Globus pallidus (tissue), 1 donor: ENCODE results near the gene FSTL5.

Source experiments
- DNase-seq: peaks from one replicate; pipeline ENCODE4 v3.0.0-alpha.2; 2015; ENCODE audit warnings: low spot score

The FSTL5 gene

GRCh38 chr4:161577579-161578301 lies 586.1 kb downstream of the FSTL5 start:
- no peak for DNase-seq

DNA sequence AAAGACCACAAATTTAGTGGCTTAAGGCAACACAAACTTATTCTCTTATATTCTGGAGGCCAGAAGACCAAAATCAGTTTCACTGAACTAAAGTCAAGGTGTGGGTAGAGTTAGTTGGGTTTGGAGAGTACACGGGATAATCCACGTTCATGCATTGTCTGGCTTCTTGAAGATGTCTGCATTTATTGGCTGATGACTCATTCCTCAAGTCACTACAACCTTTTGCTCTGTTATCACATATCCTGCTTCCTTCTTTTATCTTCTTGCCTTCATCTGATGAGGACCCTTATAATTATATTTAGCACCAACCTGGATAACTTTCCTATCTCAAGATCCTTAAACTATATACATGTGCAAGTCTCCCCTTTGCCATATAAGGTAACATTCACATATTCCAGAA lies 590.0 kb downstream of the FSTL5 start:
- DNase-seq, result no peak

DNA sequence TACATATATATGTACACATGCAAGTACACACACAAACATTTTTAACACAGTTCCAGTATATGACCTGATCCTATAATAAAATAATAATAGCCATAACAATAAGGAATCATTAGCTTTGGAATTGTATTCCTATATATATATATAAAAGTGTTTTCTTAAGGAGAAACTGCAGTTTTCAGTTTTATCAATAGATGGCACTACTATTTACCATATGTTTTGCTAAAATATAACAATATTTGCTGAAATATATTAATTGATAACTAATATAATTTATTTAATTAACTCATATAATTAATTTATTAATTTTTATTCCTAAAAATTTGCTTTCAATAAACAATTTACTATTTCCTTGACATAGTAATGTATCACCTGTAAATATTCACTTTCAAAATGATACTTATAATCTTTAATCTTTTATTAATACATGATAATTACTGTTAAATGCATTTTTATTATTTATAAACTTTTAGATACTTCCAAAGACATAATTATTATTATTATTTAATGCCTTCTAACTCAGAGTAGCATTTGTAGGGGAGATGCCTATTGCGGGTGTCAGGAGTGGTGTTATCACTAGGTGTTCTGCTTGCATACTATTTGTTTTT lies 599.5 kb downstream of the FSTL5 start:
- no peak for DNase-seq

- DNase-seq, result no peak
These were observed 607.8 kb downstream of the FSTL5 start for GRCh38 chr4:161555689-161556660.

DNA sequence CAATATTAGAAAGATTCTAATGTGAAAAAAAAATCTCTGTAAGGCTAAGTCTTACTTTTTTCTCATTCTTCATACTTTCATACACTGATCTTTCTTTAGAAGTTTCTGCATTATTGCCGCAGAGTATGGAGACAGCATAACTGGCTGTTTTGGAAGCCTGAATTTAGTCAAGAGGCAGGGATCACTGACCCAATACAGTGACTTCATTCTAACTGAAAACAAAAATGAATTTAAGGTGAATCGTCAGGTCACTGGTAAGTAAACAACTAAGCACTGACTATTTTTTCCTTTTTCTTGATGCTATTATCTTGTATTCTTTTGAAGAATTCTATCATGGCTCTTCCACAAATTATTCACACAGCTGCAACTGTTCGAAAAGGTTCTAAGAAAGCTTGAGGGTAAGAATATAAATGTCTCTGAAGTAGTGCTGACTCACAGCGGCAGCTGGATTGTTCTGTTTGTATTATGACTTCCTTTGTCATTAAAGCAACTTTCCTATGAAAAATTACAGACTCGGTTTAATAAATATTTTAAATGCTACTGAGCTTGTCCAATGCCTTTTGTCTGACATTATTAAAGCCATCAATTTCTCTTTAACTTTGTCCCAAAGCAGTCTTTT lies 609.3 kb downstream of the FSTL5 start:
- DNase-seq, result no peak

DNA sequence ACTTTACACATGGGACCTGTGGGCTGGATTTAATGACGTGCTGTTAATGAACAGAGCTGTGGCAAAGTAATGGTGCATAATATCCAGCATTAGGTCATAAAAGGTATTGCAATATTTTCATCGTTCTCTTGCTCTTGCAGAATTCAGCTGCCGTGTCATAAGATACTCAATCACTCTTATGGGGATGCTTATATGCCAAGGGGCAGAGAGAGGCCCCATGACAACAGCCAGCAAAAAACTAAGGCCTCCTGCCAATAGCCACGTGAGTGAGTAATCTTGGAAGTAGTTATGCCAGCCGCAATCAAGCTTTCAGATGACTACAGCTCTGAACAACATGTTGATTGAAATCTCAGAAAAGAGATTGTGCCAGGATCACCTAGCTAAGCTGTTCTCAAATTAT lies 616.9 kb downstream of the FSTL5 start:
- DNase-seq, result no peak

- no peak for DNase-seq
These were observed 623.5 kb downstream of the FSTL5 start for GRCh38 chr4:161540265-161540664.

DNA sequence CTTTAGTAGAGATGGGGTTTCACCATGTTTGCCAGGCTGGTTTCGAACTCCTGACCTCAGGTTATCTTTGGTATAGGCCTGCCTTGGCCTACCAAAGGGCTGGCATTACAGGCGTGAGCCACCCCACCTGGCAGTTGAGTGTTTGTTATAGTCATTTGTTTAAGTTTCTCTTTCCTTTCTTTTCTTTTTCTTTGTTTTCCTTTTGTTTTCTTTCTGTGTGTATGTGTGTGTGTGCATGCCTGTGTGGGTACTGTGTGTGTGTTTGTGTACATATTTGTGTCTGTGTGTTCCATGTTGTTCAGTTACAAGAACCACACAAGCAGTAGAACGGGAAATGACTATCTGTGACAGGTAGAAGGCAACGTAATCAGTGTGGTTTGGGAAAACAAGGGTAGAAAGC lies 624.9 kb downstream of the FSTL5 start:
- no peak for DNase-seq

- no peak for DNase-seq
These were observed 633.1 kb downstream of the FSTL5 start for GRCh38 chr4:161530710-161531109.

DNA sequence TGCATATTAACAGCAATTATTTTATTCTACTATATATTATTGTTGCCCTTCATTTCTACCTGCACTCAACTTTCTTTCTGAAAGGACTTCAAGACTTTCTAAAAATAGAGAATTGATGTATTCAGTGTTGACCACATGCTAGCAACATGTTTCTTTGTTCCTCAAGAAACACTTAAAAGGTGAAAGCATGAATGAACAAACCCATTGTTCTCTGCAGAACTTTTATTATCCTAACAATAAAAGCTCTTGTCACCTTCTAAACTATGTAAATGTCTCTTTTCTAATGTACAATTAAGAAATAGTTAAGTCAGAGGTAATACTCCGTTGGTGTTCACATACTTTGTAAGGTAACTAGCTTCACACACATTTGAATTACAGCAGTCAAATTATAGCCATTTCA lies 638.7 kb downstream of the FSTL5 start:
- DNase-seq, result no peak

DNA sequence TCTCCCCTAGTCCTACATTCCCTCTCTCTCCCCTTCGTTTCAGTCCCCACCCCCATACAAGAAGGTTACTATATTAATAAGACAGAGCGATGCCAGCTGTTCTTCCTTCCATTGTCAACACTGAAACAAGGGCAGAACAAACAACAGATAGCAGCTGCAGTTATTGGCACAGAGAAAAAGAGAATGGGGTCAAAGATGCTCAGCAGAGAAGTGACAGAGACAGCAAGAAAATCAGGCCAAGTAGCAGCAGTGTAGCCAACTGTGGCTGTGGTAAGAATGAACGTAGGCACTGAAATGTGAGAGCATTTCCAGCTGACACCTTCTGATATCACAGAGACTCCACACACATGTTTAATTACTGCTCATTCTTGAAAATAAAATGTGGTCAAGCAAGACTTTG lies 641.8 kb downstream of the FSTL5 start:
- peak; percentile 20 for DNase-seq

DNA sequence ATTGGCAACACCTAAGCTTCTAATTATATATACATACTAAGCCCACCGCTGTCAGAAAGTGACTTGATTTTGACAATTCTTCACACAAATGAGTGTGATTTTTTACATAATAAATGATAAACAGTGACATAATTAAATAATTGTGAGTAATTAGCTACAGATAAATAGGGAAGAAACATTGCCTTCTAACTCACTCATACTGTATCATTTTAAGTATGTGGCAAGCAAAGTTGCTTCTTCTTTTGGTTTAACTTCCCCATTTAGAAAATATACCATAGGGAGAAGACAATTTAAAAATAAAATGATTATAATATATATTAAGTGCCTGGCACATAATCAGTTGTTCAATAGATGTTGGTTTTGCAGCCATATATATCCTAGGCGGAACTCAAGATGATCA lies 644.2 kb downstream of the FSTL5 start:
- no peak for DNase-seq

DNA sequence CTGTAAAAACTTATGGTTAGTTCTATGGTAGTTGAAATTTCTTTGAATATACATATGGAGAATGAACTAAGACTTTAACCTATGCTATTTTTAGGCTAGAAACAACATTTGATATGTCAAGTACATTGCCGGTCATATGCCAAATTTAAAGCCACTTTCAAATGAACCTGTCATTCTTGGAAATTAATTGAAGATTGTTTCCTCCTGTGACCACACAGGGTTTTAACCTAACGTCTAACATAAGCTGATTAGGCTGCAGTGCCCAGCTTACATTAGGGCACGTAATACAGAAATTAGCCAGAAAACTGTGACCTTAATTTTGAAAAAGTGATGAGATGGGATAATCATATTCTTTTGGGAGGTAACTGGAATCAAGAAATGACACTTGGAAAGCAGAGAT lies 645.9 kb downstream of the FSTL5 start:
- no peak for DNase-seq

DNA sequence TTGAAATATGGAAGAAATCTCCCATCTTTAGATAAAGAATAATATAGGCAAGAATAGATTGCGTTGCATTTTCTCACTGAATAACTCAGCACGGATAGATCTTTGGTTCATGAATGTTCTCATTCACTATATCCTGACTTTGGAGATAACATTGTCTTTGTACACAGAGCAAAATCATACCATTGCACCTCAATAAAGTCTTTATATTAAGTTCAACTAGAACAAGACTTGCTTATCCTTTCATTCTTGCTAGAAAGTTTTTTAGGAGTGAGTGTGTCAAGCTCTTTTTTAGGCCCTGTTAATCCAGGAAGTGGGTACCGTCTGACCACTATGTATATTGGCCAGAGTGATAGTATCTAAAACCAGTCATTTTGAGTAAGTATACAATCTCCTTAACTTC lies 658.7 kb downstream of the FSTL5 start:
- no peak for DNase-seq

- DNase-seq, result no peak
These were observed 665.6 kb downstream of the FSTL5 start for GRCh38 chr4:161498155-161498554.

DNA sequence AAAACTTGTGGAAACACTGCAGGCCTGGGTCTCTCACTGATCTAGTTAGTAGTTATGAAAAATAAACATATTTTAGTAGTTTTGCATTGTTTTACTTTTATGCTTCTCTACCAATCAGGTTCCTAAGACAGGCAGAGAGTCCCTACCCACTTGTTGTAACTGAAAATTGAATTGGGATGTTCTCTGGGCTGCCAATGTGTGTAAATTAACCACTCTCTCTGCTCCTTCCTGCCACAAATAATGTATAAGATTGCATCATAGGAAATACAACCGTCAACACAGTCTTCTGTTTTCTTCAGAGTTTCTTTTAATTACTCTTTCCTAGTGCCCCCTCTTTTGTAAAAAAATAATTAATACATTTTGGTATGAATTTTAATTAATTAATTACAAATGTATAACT lies 677.3 kb downstream of the FSTL5 start:
- DNase-seq, result no peak

DNA sequence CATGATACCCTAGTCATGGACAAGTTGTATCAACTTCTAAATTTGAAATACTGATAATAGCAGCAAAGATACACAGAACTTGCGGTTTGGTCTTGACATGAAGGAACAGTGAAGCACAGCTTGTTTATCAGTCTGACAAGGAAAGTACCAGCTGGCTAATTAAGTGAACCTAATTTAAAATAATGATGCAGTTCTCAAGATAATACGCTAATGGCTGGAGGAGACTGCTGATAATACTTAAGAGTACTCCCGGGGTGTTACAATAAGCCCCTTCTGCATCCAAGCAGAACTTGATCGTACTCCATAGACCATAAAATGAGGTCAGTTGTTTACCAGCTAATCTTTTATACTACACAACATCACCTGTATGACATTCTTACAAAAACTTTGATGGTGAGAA lies 697.5 kb downstream of the FSTL5 start:
- no peak for DNase-seq

DNA sequence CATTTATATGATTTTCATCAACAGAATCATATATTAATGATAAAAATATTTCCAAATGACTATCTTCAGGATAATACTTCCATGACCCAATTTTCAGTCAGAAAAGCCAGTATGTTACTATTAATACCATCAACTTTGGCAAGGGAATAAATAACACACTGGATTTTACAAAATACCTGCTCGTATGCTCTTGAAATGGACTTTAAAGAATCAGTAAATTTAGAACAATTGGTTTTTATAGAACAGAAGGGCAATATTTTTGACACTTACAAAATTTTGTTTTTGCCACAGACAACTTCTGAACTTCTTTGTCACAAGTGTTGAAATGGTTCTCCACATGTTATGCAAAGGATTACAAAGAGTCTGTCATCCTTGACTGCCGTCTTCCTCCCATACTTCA lies 700.4 kb downstream of the FSTL5 start:
- no peak for DNase-seq

DNA sequence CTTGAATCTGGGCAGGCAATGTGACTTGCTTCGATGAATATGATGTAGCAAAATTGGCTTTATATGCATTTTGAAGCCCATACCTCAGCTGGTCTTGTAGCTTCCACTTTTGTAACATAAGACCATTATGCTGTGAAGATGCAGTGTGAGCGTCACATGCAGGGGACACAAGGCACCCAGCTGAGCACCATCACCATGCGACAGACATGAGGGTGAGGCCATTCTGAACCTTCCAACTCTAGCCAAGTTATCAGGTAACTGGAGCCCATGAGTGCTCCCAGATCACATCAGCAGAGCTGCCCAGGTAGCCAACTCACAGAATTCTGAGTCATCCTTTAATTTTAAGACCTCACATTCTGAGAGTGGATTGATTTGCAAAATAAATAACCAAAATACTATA lies 705.9 kb downstream of the FSTL5 start:
- no peak for DNase-seq

GRCh38 chr4:161457311-161457710 lies 706.5 kb downstream of the FSTL5 start:
- DNase-seq, result no peak

DNA sequence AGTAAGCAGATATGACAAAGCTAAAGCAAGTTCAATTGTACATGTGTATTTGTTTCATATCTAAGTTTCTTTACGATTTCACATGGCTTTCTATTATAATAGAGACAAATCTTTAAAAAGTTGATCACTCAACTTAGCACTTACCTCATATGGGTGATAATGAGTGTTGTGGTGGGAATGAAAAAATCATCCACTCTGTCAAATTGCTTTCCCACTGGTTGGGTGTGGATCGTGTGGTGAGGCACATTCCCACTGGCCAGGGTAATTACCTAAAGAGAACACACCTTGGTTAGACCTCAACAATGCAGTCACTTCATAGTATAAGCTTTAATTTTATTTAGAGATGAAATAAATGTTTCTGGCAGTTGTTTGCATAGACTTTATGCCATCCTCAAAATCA lies 708.9 kb downstream of the FSTL5 start:
- DNase-seq, result no peak

DNA sequence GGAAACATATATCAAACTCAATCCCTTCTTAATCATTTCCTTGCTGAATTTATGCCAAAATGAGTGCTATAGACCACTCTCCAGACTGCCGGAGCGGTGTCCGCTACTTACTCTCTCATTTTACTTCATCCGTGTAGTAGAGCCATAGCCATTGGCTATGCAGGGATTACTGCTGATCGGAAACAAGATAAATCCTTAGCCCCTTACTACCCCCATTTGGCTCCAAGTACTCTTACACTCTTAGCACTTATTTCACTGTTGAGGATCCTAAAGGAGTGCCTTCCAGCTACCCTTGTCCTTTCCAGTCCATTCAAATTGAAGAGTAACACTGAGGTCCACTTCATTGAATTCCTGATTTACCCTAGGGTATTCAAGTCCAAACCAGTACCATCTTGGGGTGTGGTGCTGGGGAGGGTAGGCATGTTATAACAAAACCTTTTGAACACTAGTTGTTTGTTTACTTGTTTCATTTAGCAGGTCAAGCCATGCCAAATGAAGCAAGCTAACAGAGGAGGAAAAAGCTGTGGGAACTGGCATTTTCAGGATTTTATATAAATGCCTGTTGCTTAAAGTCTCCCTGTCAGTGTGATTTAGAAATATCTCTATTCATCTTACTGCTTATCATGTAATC lies 715.1 kb downstream of the FSTL5 start:
- DNase-seq, result no peak
